Adrenal gland (tissue), 12 donors: ENCODE data around the gene RSPO3. TPM values are rescaled to one million over a fixed set of nuclear protein-coding genes. Genes with fewer than 3 reads are reported as not detected.

Experiments used
- DNase-seq, 7 donors: peaks; one replicate each; pipeline ENCODE4 v3.0.0-alpha.2; 2019 to 2020
- H3K27ac ChIP-seq, 5 donors: fragments of 200-600 bp; sonication (generic) in 4 of 5; 1 replicate in 3 of 5; 2 replicates in 2 of 5; pipeline versions ENCODE4 v1.5.1 to v1.8.0; 2016 to 2020; ENCODE audit warnings: mild to moderate bottlenecking in 1 of 5
- H3K27me3 ChIP-seq: fragments of 200-600 bp; 2 replicates; pipeline ENCODE4 v1.8.0; 2021
- H3K36me3 ChIP-seq, 2 donors: fragments of 200-600 bp; replicated peaks in 1 of 2; 1 replicate in 1 of 2; 2 replicates in 1 of 2; pipeline versions ENCODE4 v1.5.1 to v1.8.0; 2018 to 2022
- H3K4me1 ChIP-seq, 2 donors: fragments of 200-600 bp; replicated peaks in 1 of 2; 1 replicate in 1 of 2; 2 replicates in 1 of 2; pipeline versions ENCODE4 v1.5.1 to v1.8.0; 2018 to 2021
- H3K4me3 ChIP-seq, 4 donors: fragments of 200-600 bp; sonication (generic) in 3 of 4; one replicate each; pipeline ENCODE4 v1.5.1; 2016 to 2018
- H3K9me3 ChIP-seq, 3 donors: fragments of 200-600 bp; sonication (generic) in 1 of 3; replicated peaks in 1 of 3; 1 replicate in 2 of 3; 2 replicates in 1 of 3; pipeline versions ENCODE4 v1.5.1 to v1.8.0; 2016 to 2021
- CTCF ChIP-seq, 6 experiments: fragments of 450-650 bp in 4 of 6; fragments of 200-600 bp in 2 of 6; sonication (generic) in 1 of 6; IDR thresholded peaks; 1 replicate in 5 of 6; 2 replicates in 1 of 6; pipeline versions ENCODE4 v1.5.1 to v1.8.0; 2016 to 2021; ENCODE audit warnings: antibody characterized with exemption in 6 of 6, mild to moderate bottlenecking in 2 of 6, moderate library complexity in 1 of 6
- POLR2A ChIP-seq, 2 donors: fragments of 450-650 bp; IDR thresholded peaks; one replicate each; pipeline ENCODE4 v1.6.1; 2017; ENCODE audit warnings: antibody characterized with exemption in 2 of 2, mild to moderate bottlenecking in 2 of 2, moderate library complexity in 1 of 2
- WGBS, 4 donors: extraction: QIAGEN DNeasy Blood & Tissue Kit in 2 of 4; methylation state at CpG; one replicate each; pipeline versions ENCODE4 v1.1.5 to v1.1.7; 2013 to 2017; 5-methylcytosine and 5-hydroxymethylcytosine counted together
- intact Hi-C, 2 donors: fragments of 100-400 bp; cut with DNase I; formaldehyde crosslinking; loops; one replicate each; pipeline versions ENCODE4 v1.14.1 to v1.15.0; 2022 to 2023
- polyA plus RNA-seq, 3 donors: library from polyadenylated mRNA; stranded (reverse); fragments of 200-250 nt in 2 of 3; fragments of 350-450 nt in 1 of 3; fragmentation: Illumina TruSeq in 1 of 3; extraction: RNeasy Lipid Tissue Mini Kit (QIAGEN cat#74804) in 1 of 3; gene quantifications; one replicate each; pipeline ENCODE4 v1.2.3, GENCODE V29; 2013 to 2014
- total RNA-seq, 9 donors: library from RNA; depleted of rRNA in 4 of 9; stranded (reverse); fragments of >200 nt in 4 of 9; fragments of 120-200 nt in 1 of 9; fragmentation: NEBNext Ultra II Directional in 1 of 9; extraction: Animal tissue kit (Norgen Biotek cat#: 25700) in 1 of 9; gene quantifications; one replicate each; pipeline versions ENCODE4 v1.1.0 to v1.2.4, GENCODE V29; 2013 to 2023
- donor health status: healthy with polysubstance abuse.
- donor health status: Bipolar disorder and iron deficiency.
- donor health status: DM: yes; HTN: yes; CAD: no.
- donor health status: DM: no; HTN: no; CAD: no.
- donor health status: DM: no; HTN: no; CAD: no.
- donor health status: DM: yes; HTN: yes; CAD: no.

Gene RSPO3
- total and polyA plus RNA-seq, 12 donors: 3.2 to 36.5 (median 15.4) TPM

- H3K4me3 ChIP-seq: no peak overlapping the region
- no peak for DNase-seq
- H3K4me1 ChIP-seq: no peaks in the 10 kb centered on the region
- H3K27me3 ChIP-seq: no peaks in the 10 kb centered on the region
- H3K9me3 ChIP-seq: no peaks in the 10 kb centered on the region
- intact Hi-C loops: no loop called here
- H3K27ac ChIP-seq: no peak overlapping the region
- TF ChIP-seq CTCF (IDR thresholded peaks at IDR 0.05) (no peak), POLR2A (IDR thresholded peaks at IDR 0.05) (no peak)
- no peaks in the 10 kb centered on the region for H3K36me3 ChIP-seq
- 49 to 65% (median 59%) methylated on average over 2 of the region's 2 CpGs for WGBS, 4 donors
Measured at GRCh38 chr6:127216810-127217789, 98.6 kb downstream of the RSPO3 start.

- no peaks in the 10 kb centered on the region for H3K4me1 ChIP-seq
- no peak for DNase-seq
- H3K36me3 ChIP-seq: no peaks in the 10 kb centered on the region
- H3K27ac ChIP-seq: no peak overlapping the region
- 66 to 73% (median 68%) methylated on average over 1 of the region's 1 CpG for WGBS, 4 donors
- no peaks in the 10 kb centered on the region for H3K27me3 ChIP-seq
- no peak overlapping the region for H3K4me3 ChIP-seq
- TF ChIP-seq POLR2A (IDR thresholded peaks at IDR 0.05): no peak
- TF ChIP-seq CTCF (IDR thresholded peaks at IDR 0.05): no peak
- H3K9me3 ChIP-seq: no peaks in the 10 kb centered on the region
- intact Hi-C loops: no loop called here
Measured at GRCh38 chr6:127219869-127220268, 101.4 kb downstream of the RSPO3 start.

GRCh38 chr6:127221201-127221600 is 102.7 kb downstream of the RSPO3 start:
- no peak for TF ChIP-seq CTCF (IDR thresholded peaks at IDR 0.05)
- TF ChIP-seq POLR2A (IDR thresholded peaks at IDR 0.05): no peak
- no peak for DNase-seq
- Histone ChIP-seq H3K4me3 (no peak overlapping the region), H3K27me3 (no peaks in the 10 kb centered on the region), H3K27ac (no peak overlapping the region), H3K4me1 (no peaks in the 10 kb centered on the region), H3K36me3 (no peaks in the 10 kb centered on the region), H3K9me3 (no peaks in the 10 kb centered on the region)
- 67 to 81% (median 72%) methylated on average over 4 of the region's 4 CpGs for WGBS, 4 donors
- intact Hi-C loops: no loop called here

GRCh38 chr6:127222418-127222817 is 103.9 kb downstream of the RSPO3 start:
- TF ChIP-seq POLR2A (IDR thresholded peaks at IDR 0.05) (no peak), CTCF (IDR thresholded peaks at IDR 0.05) (no peak)
- DNase-seq: no peak
- no peak overlapping the region for H3K27ac ChIP-seq
- intact Hi-C loops: no loop called here
- H3K4me3 ChIP-seq: no peak overlapping the region
- WGBS, 4 donors: 47 to 84% (median 75%) methylated on average over 1 of the region's 1 CpG
- no peaks in the 10 kb centered on the region for H3K9me3 ChIP-seq
- no peaks in the 10 kb centered on the region for H3K27me3 ChIP-seq
- no peaks in the 10 kb centered on the region for H3K4me1 ChIP-seq
- no peaks in the 10 kb centered on the region for H3K36me3 ChIP-seq
